NCI-H1092 treated with DMSO at 0.1 percent for 48 hours (cell line): ENCODE measurements around the gene CLDN19.

ENCODE experiments used
- DNase-seq: peaks from one replicate; lab custom pipeline; 2025; lab: John Stamatoyannopoulos, UW

The CLDN19 gene

DNA sequence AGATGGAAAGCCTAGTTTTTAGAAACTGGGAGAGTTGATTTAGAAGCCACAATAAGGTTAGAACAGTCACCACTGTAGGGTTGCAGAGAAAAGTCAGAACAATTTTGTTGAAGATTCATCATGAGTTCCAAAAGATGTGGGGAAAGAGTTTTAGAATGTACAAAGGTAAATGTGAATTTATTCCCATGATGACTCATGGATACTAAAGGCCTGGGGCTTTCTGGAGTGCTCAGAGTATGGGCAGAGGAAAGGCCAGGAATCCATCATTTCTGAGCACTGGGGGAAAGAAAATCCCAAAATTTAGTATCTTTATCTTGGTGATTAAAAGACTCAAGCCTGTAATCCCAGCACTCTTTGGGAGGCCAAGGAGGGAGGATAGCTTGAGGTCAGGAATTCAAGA lies 40.0 kb downstream of the CLDN19 start:
- no peak for DNase-seq

DNA sequence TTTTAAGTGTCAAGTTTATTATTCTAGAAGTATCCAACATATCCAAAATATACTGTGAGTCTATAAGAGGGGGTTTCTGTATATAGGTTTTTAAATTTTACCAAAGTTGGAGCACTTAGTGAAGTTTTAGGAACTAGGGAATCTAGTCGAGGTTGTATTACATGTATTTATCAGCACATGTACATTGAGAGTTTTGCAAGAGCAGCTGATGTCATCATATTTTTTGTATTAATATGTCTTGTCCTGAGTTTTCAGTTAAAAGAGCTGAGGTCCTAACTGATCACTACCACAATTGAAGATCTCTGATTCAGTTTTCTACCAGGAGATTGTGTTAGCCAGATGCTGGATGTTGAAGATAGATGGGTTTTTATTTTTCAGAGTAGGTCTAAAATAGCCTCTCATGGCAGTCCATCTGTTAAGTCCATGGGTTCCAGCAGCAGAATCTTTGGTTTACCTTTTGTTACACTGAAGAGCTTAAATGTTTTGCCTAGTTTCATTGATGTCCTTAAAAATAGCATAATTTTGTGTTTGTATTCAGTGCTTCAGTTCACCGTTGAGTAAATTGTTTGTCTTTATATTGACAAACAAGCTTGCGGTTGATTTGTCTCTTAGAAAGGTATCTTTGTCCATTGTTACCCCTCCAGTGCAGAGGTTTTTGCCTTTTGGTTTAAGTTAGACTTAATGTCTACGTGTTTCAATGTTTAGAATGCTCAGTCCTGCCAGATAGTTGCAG lies 41.8 kb downstream of the CLDN19 start:
- DNase-seq, result no peak

DNA sequence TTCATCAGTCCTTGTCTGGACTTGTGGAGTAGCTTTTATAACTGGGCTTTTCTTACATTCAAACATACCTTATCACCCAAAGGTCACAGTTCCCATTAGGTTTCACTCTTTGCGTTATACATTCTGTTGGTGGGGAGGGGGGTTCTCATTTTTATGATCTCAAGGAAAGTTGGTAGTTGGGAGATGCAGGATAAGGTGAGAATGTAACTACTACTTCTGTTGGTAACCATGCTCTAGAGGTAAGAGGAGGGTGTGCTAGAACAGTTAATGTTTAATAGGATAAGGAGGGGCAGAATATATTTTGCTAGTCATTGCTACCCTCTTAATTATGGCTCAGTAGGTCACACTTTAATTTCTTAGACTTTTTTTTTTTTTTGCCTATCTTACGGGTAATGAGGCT lies 47.1 kb downstream of the CLDN19 start:
- DNase-seq, result no peak

DNA sequence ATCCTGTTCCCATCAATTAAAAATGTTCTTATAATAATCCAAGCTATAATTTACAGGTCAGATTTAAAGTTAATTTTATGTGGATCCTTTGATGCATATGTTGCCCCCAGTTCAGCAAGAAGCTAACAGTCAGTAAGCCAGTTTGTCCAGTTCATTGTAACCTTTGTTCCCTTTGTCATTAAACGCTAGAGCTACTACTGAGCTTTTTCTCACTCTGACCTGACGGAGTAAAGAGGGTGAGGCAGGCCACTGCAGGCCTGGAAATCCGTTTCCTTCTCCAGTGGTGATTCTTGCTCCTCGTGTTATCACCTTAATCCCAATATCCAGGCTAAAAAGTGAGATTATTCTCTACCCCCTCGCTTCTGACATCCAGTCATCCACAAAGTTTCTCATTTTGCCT lies 47.6 kb downstream of the CLDN19 start:
- no peak for DNase-seq

- DNase-seq, result no peak
Observed at GRCh38 chr1:42691157-42691498, 48.9 kb downstream of the CLDN19 start.

DNA sequence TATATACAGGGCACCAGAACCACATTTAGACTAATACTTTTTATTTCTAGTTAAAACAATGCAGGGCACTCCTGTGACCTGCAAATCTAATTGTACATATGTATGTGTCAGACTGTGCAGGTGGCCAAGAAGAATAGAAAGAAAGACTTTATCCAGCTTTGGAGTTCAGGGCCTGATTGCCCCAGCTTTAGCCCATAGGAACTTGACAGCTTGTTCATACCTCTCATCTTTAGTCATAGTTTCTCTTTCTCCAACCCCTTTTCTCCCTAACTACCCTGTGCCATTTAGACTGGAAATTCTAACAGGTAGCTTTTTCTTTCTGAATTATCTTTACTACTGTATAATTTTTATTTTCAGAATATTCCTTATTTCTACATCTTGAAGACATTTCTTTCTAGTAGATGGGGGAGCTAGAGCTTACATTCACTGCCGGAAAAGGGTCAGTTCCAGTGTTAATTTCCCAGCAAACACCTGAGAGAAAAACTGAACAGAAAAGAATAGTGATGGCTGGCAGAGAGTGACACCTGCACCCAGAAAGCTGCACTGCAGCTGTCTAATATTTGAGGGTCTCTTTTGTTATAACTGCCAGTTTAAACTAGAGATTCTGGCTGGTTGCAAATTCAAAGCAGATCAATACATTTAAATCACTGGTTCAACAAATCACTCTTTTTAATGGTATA lies 49.4 kb downstream of the CLDN19 start:
- DNase-seq, result no peak

- DNase-seq, result no peak
Observed at GRCh38 chr1:42689912-42690311, 50.1 kb downstream of the CLDN19 start.

DNA sequence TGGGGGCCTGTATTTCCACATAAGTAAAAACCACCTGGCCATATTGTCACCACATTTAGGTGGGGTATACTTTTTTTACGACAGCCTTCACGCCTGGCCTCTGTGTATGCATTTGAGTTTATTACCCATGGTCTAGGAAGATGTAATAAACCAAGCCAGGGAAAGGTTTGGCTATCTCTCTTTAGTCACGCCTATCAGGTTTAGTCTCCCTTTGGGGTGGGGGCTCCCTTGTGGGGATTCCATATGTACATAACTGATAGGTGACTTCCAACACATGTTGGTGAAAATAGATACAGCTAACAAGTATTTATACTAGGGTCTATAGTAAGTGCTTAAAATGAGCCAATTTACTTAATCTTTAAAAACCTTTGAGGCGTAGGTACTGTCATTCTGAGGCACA lies 53.6 kb downstream of the CLDN19 start:
- DNase-seq, result no peak

GRCh38 chr1:42684139-42684538 lies 55.9 kb downstream of the CLDN19 start:
- no peak for DNase-seq
